ENCODE measurements around the gene ADRA2C.

ADRA2C gene

GRCh38 chr4:3816983-3817960 lies 51.1 kb downstream of the ADRA2C start:
- DNase-seq, result no peak
